IMR-90 (cell line): ENCODE measurements around the gene CERT1. TPM values are rescaled to one million over a fixed set of nuclear protein-coding genes. Genes with fewer than 3 reads are reported as not detected.

ENCODE experiments used
- ATAC-seq: fragments of 200-7000 bp; cut with Tn5 transposase; 2 replicates; pipeline ENCODE4 v1.9.1; 2020; ENCODE audit warnings: low read depth, mild to moderate bottlenecking, moderate library complexity
- BruUV-seq: library from RNA; stranded (reverse); fragments of 400-500 nt; replicated peaks from 2 replicates; lab custom pipeline; 2021; lab: Mats Ljungman, UMichigan
- CTCF ChIA-PET: fragments of 300-600 bp; formaldehyde crosslinking; extraction: SDS; loops from one replicate; lab custom pipeline; 2021; ENCODE audit warnings: antibody characterized with exemption; lab: Yijun Ruan, JAX
- POLR2A ChIA-PET: fragments of 300-600 bp; sonication (Branson Sonifier 250); formaldehyde crosslinking; loops from one replicate; lab custom pipeline; 2022; ENCODE audit warnings: antibody characterized with exemption; ENCODE audit not compliant: unreplicated experiment; lab: Charles Lee
- DNase-seq: peaks from one replicate; pipeline ENCODE4 v3.0.0; 2013
- H2AFZ ChIP-seq: replicated peaks from 2 replicates; pipeline ENCODE3; 2013; ENCODE audit warnings: low read length, mild to moderate bottlenecking; ENCODE audit not compliant: poor library complexity
- H2AK5ac ChIP-seq: 2 replicates; pipeline ENCODE4 v1.6.1; 2013; ENCODE audit warnings: low read depth, low read length, inconsistent platforms
- H2AK9ac ChIP-seq: replicated peaks from 2 replicates; pipeline ENCODE3; 2013; ENCODE audit warnings: mild to moderate bottlenecking, low read depth, low read length, moderate library complexity; ENCODE audit not compliant: poor library complexity
- H2BK120ac ChIP-seq: 2 replicates; pipeline ENCODE4 v1.6.1; 2013; ENCODE audit warnings: low read depth, low read length, inconsistent platforms
- H2BK15ac ChIP-seq: 3 replicates; pipeline ENCODE4 v1.6.1; 2013; ENCODE audit warnings: low read depth, low read length, inconsistent platforms
- H2BK20ac ChIP-seq: 2 replicates; pipeline ENCODE4 v1.6.1; 2013; ENCODE audit warnings: low read depth, mild to moderate bottlenecking, inconsistent platforms, low read length, moderate library complexity
- H2BK5ac ChIP-seq: 2 replicates; pipeline ENCODE4 v1.6.1; 2013; ENCODE audit warnings: mild to moderate bottlenecking, low read depth, low read length, inconsistent platforms; ENCODE audit not compliant: poor library complexity, severe bottlenecking
- H3K14ac ChIP-seq: replicated peaks from 2 replicates; pipeline ENCODE4 v1.6.1; 2013; ENCODE audit warnings: low read depth, low read length, inconsistent platforms
- H3K18ac ChIP-seq: 2 replicates; pipeline ENCODE4 v1.6.1; 2013; ENCODE audit warnings: low read depth, low read length, control low read depth
- H3K23ac ChIP-seq: 2 replicates; pipeline ENCODE4 v1.6.1; 2013; ENCODE audit warnings: low read depth, low read length, inconsistent platforms
- H3K27ac ChIP-seq: 2 replicates; pipeline ENCODE4 v1.5.1; 2013; ENCODE audit warnings: mild to moderate bottlenecking, control low read depth, low read length; ENCODE audit not compliant: insufficient read depth
- H3K27me3 ChIP-seq: 2 replicates; pipeline ENCODE4 v1.6.1; 2013; ENCODE audit warnings: low read length; ENCODE audit not compliant: control insufficient read depth, insufficient read depth
- H3K36me3 ChIP-seq: 2 replicates; pipeline ENCODE4 v1.6.1; 2013; ENCODE audit warnings: low read length, mixed read lengths; ENCODE audit not compliant: control insufficient read depth, insufficient read depth
- H3K4ac ChIP-seq: 2 replicates; pipeline ENCODE4 v1.6.1; 2013; ENCODE audit warnings: low read depth, low read length, inconsistent platforms
- H3K4me1 ChIP-seq: 2 replicates; pipeline ENCODE4 v1.6.1; 2013; ENCODE audit warnings: low read length, mixed read lengths; ENCODE audit not compliant: control insufficient read depth, insufficient read depth
- H3K4me2 ChIP-seq: 2 replicates; pipeline ENCODE4 v1.6.1; 2013; ENCODE audit warnings: low read depth, mild to moderate bottlenecking, control low read depth, low read length, moderate library complexity
- H3K4me3 ChIP-seq: 2 replicates; pipeline ENCODE4 v1.5.1; 2013; ENCODE audit warnings: low read depth, mild to moderate bottlenecking, control low read depth, low read length, moderate library complexity; ENCODE audit not compliant: insufficient read depth
- H3K56ac ChIP-seq: 2 replicates; pipeline ENCODE4 v1.6.1; 2013; ENCODE audit warnings: low read length, inconsistent platforms; ENCODE audit not compliant: insufficient read depth; ENCODE audit errors: extremely low read depth
- H3K79me1 ChIP-seq, 2 experiments: 2 replicates each; pipeline ENCODE4 v1.6.1; 2013; ENCODE audit warnings: low read length in 2 of 2, inconsistent platforms in 1 of 2, low read depth in 1 of 2
- H3K9ac ChIP-seq: 2 replicates; pipeline ENCODE4 v1.6.1; 2013; ENCODE audit warnings: low read depth, low read length, control low read depth
- H3K9me1 ChIP-seq: 2 replicates; pipeline ENCODE4 v1.6.1; 2013; ENCODE audit warnings: low read length, inconsistent platforms; ENCODE audit not compliant: insufficient read depth
- H3K9me3 ChIP-seq: 2 replicates; pipeline ENCODE4 v1.6.1; 2013; ENCODE audit warnings: low read length; ENCODE audit not compliant: control insufficient read depth, insufficient read depth
- H4K20me1 ChIP-seq: 2 replicates; pipeline ENCODE4 v1.6.1; 2013; ENCODE audit warnings: low read length, inconsistent platforms; ENCODE audit not compliant: insufficient read depth
- H4K5ac ChIP-seq: 2 replicates; pipeline ENCODE4 v1.6.1; 2013; ENCODE audit warnings: mild to moderate bottlenecking, low read depth, low read length, control low read depth
- H4K8ac ChIP-seq, 2 experiments: 2 replicates each; pipeline ENCODE4 v1.6.1; 2013; ENCODE audit warnings: low read depth in 2 of 2, low read length in 2 of 2, control low read depth in 1 of 2, inconsistent platforms in 1 of 2
- H4K91ac ChIP-seq: 2 replicates; pipeline ENCODE4 v1.6.1; 2013; ENCODE audit warnings: low read depth, low read length, inconsistent platforms; ENCODE audit not compliant: insufficient read depth
- BHLHE40 ChIP-seq: fragments of 150-350 bp; IDR thresholded peaks from 2 replicates; pipeline ENCODE4 v1.6.1; 2016; ENCODE audit warnings: mild to moderate bottlenecking, low read depth, low read length
- CEBPB ChIP-seq: IDR thresholded peaks from 2 replicates; pipeline ENCODE4 v1.6.1; 2012; ENCODE audit warnings: low read depth, low read length, improper control_type of control experiment
- ELK1 ChIP-seq: fragments of 150-350 bp; IDR thresholded peaks from 2 replicates; pipeline ENCODE4 v1.6.1; 2016; ENCODE audit warnings: low read depth, mild to moderate bottlenecking, low read length, moderate library complexity, borderline replicate concordance
- FOS ChIP-seq: fragments of 150-350 bp; IDR thresholded peaks from 2 replicates; pipeline ENCODE4 v1.6.1; 2016; ENCODE audit warnings: low read depth, low read length
- MAFK ChIP-seq: IDR thresholded peaks from 2 replicates; pipeline ENCODE4 v1.6.1; 2012; ENCODE audit warnings: low read depth, low read length, improper control_type of control experiment
- MAZ ChIP-seq: IDR thresholded peaks from 2 replicates; pipeline ENCODE4 v1.6.1; 2012; ENCODE audit warnings: low read depth, mild to moderate bottlenecking, low read length, improper control_type of control experiment, moderate library complexity, borderline replicate concordance
- MXI1 ChIP-seq: IDR thresholded peaks from 2 replicates; pipeline ENCODE4 v1.6.1; 2012; ENCODE audit warnings: low read depth, mild to moderate bottlenecking, low read length, moderate library complexity, borderline replicate concordance
- POLR2A ChIP-seq: IDR thresholded peaks from 2 replicates; pipeline ENCODE4 v1.6.1; 2012; ENCODE audit warnings: mild to moderate bottlenecking, low read depth, low read length
- RAD21 ChIP-seq: IDR thresholded peaks from 2 replicates; pipeline ENCODE4 v1.6.1; 2012; ENCODE audit warnings: low read length, improper control_type of control experiment
- RCOR1 ChIP-seq: IDR thresholded peaks from 2 replicates; pipeline ENCODE4 v1.6.1; 2012; ENCODE audit warnings: mild to moderate bottlenecking, low read length, improper control_type of control experiment; ENCODE audit not compliant: insufficient replicate concordance
- SMC3 ChIP-seq: fragments of 150-350 bp; IDR thresholded peaks from 2 replicates; pipeline ENCODE4 v1.6.1; 2016; ENCODE audit warnings: low read depth, mild to moderate bottlenecking, antibody characterized with exemption, low read length, moderate library complexity
- WGBS, 2 experiments: methylation state at CpG; one replicate each; pipeline versions ENCODE4 v1.1.5 to v1.1.7; 2013; ENCODE audit warnings: missing lambda C conversion rate in 2 of 2; ENCODE audit not compliant: insufficient read length in 1 of 2; ENCODE audit errors: extremely low coverage in 2 of 2; 5-methylcytosine and 5-hydroxymethylcytosine counted together
- dilution Hi-C: fragments of 300-500 bp; cut with HindIII; formaldehyde crosslinking; loops from one replicate; pipeline ENCODE4 v1.14.3; 2018; ENCODE audit warnings: low sequenced_read_pairs; ENCODE audit not compliant: unreplicated experiment
- in situ Hi-C: fragments of 300-500 bp; cut with MboI; formaldehyde crosslinking; loops from 3 replicates; pipeline ENCODE4 v1.14.3; 2019; ENCODE audit warnings: low sequenced_read_pairs, inconsistent platforms, mixed read lengths
- intact Hi-C: fragments of 100-400 bp; cut with micrococcal nuclease; formaldehyde crosslinking; loops from 2 replicates; pipeline ENCODE4 v1.10.0; 2022
- polyA plus RNA-seq, 3 experiments: library from polyadenylated mRNA; depleted of rRNA; stranded (reverse); fragments of >200 nt; gene quantifications; 2 replicates each; pipeline ENCODE4 v1.2.3, GENCODE V29; 2012; ENCODE audit warnings: low replicate concordance in 1 of 3
- total RNA-seq: library from RNA; depleted of rRNA; stranded (reverse); fragments of >200 nt; gene quantifications from 2 replicates; pipeline ENCODE4 v1.2.3, GENCODE V29; 2012
- TF ChIP-seq, protein P1 (sequence below): conservative IDR thresholded peaks from 2 replicates; pipeline ENCODE4 v1.5.1; 2012; ENCODE audit warnings: mild to moderate bottlenecking, low read depth, low read length, improper control_type of control experiment
- TF ChIP-seq, protein P2 (sequence below): fragments of 150-350 bp; IDR thresholded peaks from 2 replicates; pipeline ENCODE4 v1.6.1; 2017; ENCODE audit warnings: mild to moderate bottlenecking, antibody characterized with exemption, low read length, low read depth

The CERT1 gene
- total and polyA plus RNA-seq, 2 of the 4 experiments (the other 2 are of a cell fraction): 7.2 TPM

DNA sequence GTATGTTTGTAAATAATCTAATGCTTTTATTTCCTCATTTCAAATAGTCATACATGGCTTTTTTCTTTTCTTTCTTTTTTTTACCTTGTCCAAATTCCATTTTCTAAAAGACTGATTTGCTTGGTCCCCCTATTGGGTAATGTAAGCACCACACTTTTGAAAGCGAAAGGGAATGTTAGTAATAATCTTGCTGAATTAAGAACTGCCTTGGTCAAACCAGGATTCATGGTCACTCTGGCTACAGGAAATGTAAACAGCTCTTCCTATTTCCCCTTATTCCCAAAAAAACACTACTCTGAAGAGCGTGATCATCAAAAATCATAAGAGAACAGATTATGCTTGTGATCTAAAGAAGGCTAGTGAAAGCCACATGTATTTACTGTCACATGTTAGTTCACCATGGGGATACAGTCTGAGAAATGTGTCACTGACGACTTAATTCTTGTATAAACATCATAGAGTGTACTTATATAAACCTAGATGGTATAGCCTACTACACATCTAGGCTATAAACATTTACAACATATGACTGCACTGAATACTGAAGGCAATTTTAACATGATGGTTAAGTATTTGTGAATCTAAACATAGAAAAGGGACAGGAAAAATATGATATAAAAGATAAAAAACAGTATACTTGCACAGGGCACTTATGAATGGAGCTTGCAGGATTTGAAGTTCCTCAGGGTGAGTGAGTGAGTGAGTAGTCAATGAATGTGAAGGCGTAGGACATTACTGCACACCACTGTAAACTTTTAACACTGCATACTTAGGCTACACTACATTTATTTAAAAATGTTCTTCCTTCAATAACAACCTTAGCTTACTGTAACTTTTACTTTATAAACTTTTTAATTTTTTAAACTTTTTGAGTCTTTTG is 99.1 kb downstream of the CERT1 start:
- Histone ChIP-seq H2BK20ac (no peak overlapping the region), H3K4me2 (peak overlapping the region; percentile 55; the same call in 1 of the 2 replicates), H4K5ac (no peak overlapping the region), H3K56ac (no peak overlapping the region), H3K9me1 (peaks cover 7% of the 10 kb centered on the region; the same call in 1 of the 2 replicates), H3K9ac (no peak overlapping the region), H3K9me3 (no peaks in the 10 kb centered on the region), H3K79me1 (peaks cover 7 to 8% of the 10 kb centered on the region in 2 experiments; a peak in 3 of 4 replicates), H4K91ac (no peak overlapping the region), H3K27me3 (no peaks in the 10 kb centered on the region), H2BK15ac (no peak overlapping the region; the same call in 2 of the 3 replicates), H2BK120ac (no peak overlapping the region), H2BK5ac (peak overlapping the region; percentile 31), H3K4me1 (peaks cover 3% of the 10 kb centered on the region), H3K14ac (no peak overlapping the region), H3K23ac (no peak overlapping the region), H2AFZ (no peak overlapping the region), H3K27ac (peak overlapping the region; percentile 20; the same call in 1 of the 2 replicates), H3K4me3 (no peak overlapping the region), H4K8ac (no peak overlapping the region), H3K4ac (no peak overlapping the region), H3K36me3 (peaks cover 4% of the 10 kb centered on the region), H2AK5ac (no peak overlapping the region), H3K18ac (no peak overlapping the region), H2AK9ac (no peak overlapping the region), H4K20me1 (peaks cover 2% of the 10 kb centered on the region; the same call in 1 of the 2 replicates)
- dilution Hi-C loops (no loop called here), in situ Hi-C loops (no loop called here), intact Hi-C loops (loop anchor here (1.0 kb wide), 1 partner anchor 99 kb away; the partner anchor contains the start of genes CERT1 and POLK)
- no CpG with 5 or more reads among the region's 4 CpGs for WGBS, 2 experiments
- peak; percentile 91 for DNase-seq
- BruUV-seq: no TSS peak
- ChIA-PET POLR2A (no interaction called here), CTCF (interaction anchor here (0.6 to 0.7 kb wide), 2 partner anchors 11 to 47 kb away, joined by 3 read pairs; no protein-coding TSS in a partner anchor)
- no peak for TF ChIP-seq RCOR1
- TF ChIP-seq SMC3: peak; percentile 2; the same call in 1 of the 2 replicates
- peak; percentile 45; the same call in 1 of the 2 replicates for TF ChIP-seq CEBPB
- TF ChIP-seq, protein P1, sequence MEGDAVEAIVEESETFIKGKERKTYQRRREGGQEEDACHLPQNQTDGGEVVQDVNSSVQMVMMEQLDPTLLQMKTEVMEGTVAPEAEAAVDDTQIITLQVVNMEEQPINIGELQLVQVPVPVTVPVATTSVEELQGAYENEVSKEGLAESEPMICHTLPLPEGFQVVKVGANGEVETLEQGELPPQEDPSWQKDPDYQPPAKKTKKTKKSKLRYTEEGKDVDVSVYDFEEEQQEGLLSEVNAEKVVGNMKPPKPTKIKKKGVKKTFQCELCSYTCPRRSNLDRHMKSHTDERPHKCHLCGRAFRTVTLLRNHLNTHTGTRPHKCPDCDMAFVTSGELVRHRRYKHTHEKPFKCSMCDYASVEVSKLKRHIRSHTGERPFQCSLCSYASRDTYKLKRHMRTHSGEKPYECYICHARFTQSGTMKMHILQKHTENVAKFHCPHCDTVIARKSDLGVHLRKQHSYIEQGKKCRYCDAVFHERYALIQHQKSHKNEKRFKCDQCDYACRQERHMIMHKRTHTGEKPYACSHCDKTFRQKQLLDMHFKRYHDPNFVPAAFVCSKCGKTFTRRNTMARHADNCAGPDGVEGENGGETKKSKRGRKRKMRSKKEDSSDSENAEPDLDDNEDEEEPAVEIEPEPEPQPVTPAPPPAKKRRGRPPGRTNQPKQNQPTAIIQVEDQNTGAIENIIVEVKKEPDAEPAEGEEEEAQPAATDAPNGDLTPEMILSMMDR: peak; percentile 16; the same call in 1 of the 2 replicates
- TF ChIP-seq MAFK: peak; percentile 8; the same call in 1 of the 2 replicates
- TF ChIP-seq FOS: peak; percentile 43; the same call in 1 of the 2 replicates
- TF ChIP-seq RAD21: no peak
- TF ChIP-seq MAZ: no peak
- no peak for TF ChIP-seq ELK1
- TF ChIP-seq, protein P2, sequence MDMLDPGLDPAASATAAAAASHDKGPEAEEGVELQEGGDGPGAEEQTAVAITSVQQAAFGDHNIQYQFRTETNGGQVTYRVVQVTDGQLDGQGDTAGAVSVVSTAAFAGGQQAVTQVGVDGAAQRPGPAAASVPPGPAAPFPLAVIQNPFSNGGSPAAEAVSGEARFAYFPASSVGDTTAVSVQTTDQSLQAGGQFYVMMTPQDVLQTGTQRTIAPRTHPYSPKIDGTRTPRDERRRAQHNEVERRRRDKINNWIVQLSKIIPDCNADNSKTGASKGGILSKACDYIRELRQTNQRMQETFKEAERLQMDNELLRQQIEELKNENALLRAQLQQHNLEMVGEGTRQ: peak; percentile 56
- no peak for TF ChIP-seq POLR2A
- TF ChIP-seq MXI1: peak; percentile 66; the same call in 1 of the 2 replicates
- peak; percentile 9; the same call in 1 of the 2 replicates for TF ChIP-seq BHLHE40
- ATAC-seq: peak; percentile 100
